IMR-90 (cell line): ENCODE measurements around the gene PLCL1. TPM values are rescaled to one million over a fixed set of nuclear protein-coding genes. Genes with fewer than 3 reads are reported as not detected.

ENCODE experiments used
- ATAC-seq: fragments of 200-7000 bp; cut with Tn5 transposase; 2 replicates; pipeline ENCODE4 v1.9.1; 2020; ENCODE audit warnings: low read depth, mild to moderate bottlenecking, moderate library complexity
- BruUV-seq: library from RNA; stranded (reverse); fragments of 400-500 nt; replicated peaks from 2 replicates; lab custom pipeline; 2021; lab: Mats Ljungman, UMichigan
- CTCF ChIA-PET: fragments of 300-600 bp; formaldehyde crosslinking; extraction: SDS; loops from one replicate; lab custom pipeline; 2021; ENCODE audit warnings: antibody characterized with exemption; lab: Yijun Ruan, JAX
- POLR2A ChIA-PET: fragments of 300-600 bp; sonication (Branson Sonifier 250); formaldehyde crosslinking; loops from one replicate; lab custom pipeline; 2022; ENCODE audit warnings: antibody characterized with exemption; ENCODE audit not compliant: unreplicated experiment; lab: Charles Lee
- DNase-seq: peaks from one replicate; pipeline ENCODE4 v3.0.0; 2013
- H2AFZ ChIP-seq: replicated peaks from 2 replicates; pipeline ENCODE3; 2013; ENCODE audit warnings: low read length, mild to moderate bottlenecking; ENCODE audit not compliant: poor library complexity
- H2AK5ac ChIP-seq: 2 replicates; pipeline ENCODE4 v1.6.1; 2013; ENCODE audit warnings: low read depth, low read length, inconsistent platforms
- H2AK9ac ChIP-seq: replicated peaks from 2 replicates; pipeline ENCODE3; 2013; ENCODE audit warnings: mild to moderate bottlenecking, low read depth, low read length, moderate library complexity; ENCODE audit not compliant: poor library complexity
- H2BK120ac ChIP-seq: 2 replicates; pipeline ENCODE4 v1.6.1; 2013; ENCODE audit warnings: low read depth, low read length, inconsistent platforms
- H2BK15ac ChIP-seq: 3 replicates; pipeline ENCODE4 v1.6.1; 2013; ENCODE audit warnings: low read depth, low read length, inconsistent platforms
- H2BK20ac ChIP-seq: 2 replicates; pipeline ENCODE4 v1.6.1; 2013; ENCODE audit warnings: low read depth, mild to moderate bottlenecking, inconsistent platforms, low read length, moderate library complexity
- H2BK5ac ChIP-seq: 2 replicates; pipeline ENCODE4 v1.6.1; 2013; ENCODE audit warnings: mild to moderate bottlenecking, low read depth, low read length, inconsistent platforms; ENCODE audit not compliant: poor library complexity, severe bottlenecking
- H3K14ac ChIP-seq: replicated peaks from 2 replicates; pipeline ENCODE4 v1.6.1; 2013; ENCODE audit warnings: low read depth, low read length, inconsistent platforms
- H3K18ac ChIP-seq: 2 replicates; pipeline ENCODE4 v1.6.1; 2013; ENCODE audit warnings: low read depth, low read length, control low read depth
- H3K23ac ChIP-seq: 2 replicates; pipeline ENCODE4 v1.6.1; 2013; ENCODE audit warnings: low read depth, low read length, inconsistent platforms
- H3K27ac ChIP-seq: 2 replicates; pipeline ENCODE4 v1.5.1; 2013; ENCODE audit warnings: mild to moderate bottlenecking, control low read depth, low read length; ENCODE audit not compliant: insufficient read depth
- H3K27me3 ChIP-seq: 2 replicates; pipeline ENCODE4 v1.6.1; 2013; ENCODE audit warnings: low read length; ENCODE audit not compliant: control insufficient read depth, insufficient read depth
- H3K36me3 ChIP-seq: 2 replicates; pipeline ENCODE4 v1.6.1; 2013; ENCODE audit warnings: low read length, mixed read lengths; ENCODE audit not compliant: control insufficient read depth, insufficient read depth
- H3K4ac ChIP-seq: 2 replicates; pipeline ENCODE4 v1.6.1; 2013; ENCODE audit warnings: low read depth, low read length, inconsistent platforms
- H3K4me1 ChIP-seq: 2 replicates; pipeline ENCODE4 v1.6.1; 2013; ENCODE audit warnings: low read length, mixed read lengths; ENCODE audit not compliant: control insufficient read depth, insufficient read depth
- H3K4me2 ChIP-seq: 2 replicates; pipeline ENCODE4 v1.6.1; 2013; ENCODE audit warnings: low read depth, mild to moderate bottlenecking, control low read depth, low read length, moderate library complexity
- H3K4me3 ChIP-seq: 2 replicates; pipeline ENCODE4 v1.5.1; 2013; ENCODE audit warnings: low read depth, mild to moderate bottlenecking, control low read depth, low read length, moderate library complexity; ENCODE audit not compliant: insufficient read depth
- H3K56ac ChIP-seq: 2 replicates; pipeline ENCODE4 v1.6.1; 2013; ENCODE audit warnings: low read length, inconsistent platforms; ENCODE audit not compliant: insufficient read depth; ENCODE audit errors: extremely low read depth
- H3K79me1 ChIP-seq, 2 experiments: 2 replicates each; pipeline ENCODE4 v1.6.1; 2013; ENCODE audit warnings: low read length in 2 of 2, inconsistent platforms in 1 of 2, low read depth in 1 of 2
- H3K9ac ChIP-seq: 2 replicates; pipeline ENCODE4 v1.6.1; 2013; ENCODE audit warnings: low read depth, low read length, control low read depth
- H3K9me1 ChIP-seq: 2 replicates; pipeline ENCODE4 v1.6.1; 2013; ENCODE audit warnings: low read length, inconsistent platforms; ENCODE audit not compliant: insufficient read depth
- H3K9me3 ChIP-seq: 2 replicates; pipeline ENCODE4 v1.6.1; 2013; ENCODE audit warnings: low read length; ENCODE audit not compliant: control insufficient read depth, insufficient read depth
- H4K20me1 ChIP-seq: 2 replicates; pipeline ENCODE4 v1.6.1; 2013; ENCODE audit warnings: low read length, inconsistent platforms; ENCODE audit not compliant: insufficient read depth
- H4K5ac ChIP-seq: 2 replicates; pipeline ENCODE4 v1.6.1; 2013; ENCODE audit warnings: mild to moderate bottlenecking, low read depth, low read length, control low read depth
- H4K8ac ChIP-seq, 2 experiments: 2 replicates each; pipeline ENCODE4 v1.6.1; 2013; ENCODE audit warnings: low read depth in 2 of 2, low read length in 2 of 2, control low read depth in 1 of 2, inconsistent platforms in 1 of 2
- H4K91ac ChIP-seq: 2 replicates; pipeline ENCODE4 v1.6.1; 2013; ENCODE audit warnings: low read depth, low read length, inconsistent platforms; ENCODE audit not compliant: insufficient read depth
- FOS ChIP-seq: fragments of 150-350 bp; IDR thresholded peaks from 2 replicates; pipeline ENCODE4 v1.6.1; 2016; ENCODE audit warnings: low read depth, low read length
- MAFK ChIP-seq: IDR thresholded peaks from 2 replicates; pipeline ENCODE4 v1.6.1; 2012; ENCODE audit warnings: low read depth, low read length, improper control_type of control experiment
- MXI1 ChIP-seq: IDR thresholded peaks from 2 replicates; pipeline ENCODE4 v1.6.1; 2012; ENCODE audit warnings: low read depth, mild to moderate bottlenecking, low read length, moderate library complexity, borderline replicate concordance
- RCOR1 ChIP-seq: IDR thresholded peaks from 2 replicates; pipeline ENCODE4 v1.6.1; 2012; ENCODE audit warnings: mild to moderate bottlenecking, low read length, improper control_type of control experiment; ENCODE audit not compliant: insufficient replicate concordance
- SMC3 ChIP-seq: fragments of 150-350 bp; IDR thresholded peaks from 2 replicates; pipeline ENCODE4 v1.6.1; 2016; ENCODE audit warnings: low read depth, mild to moderate bottlenecking, antibody characterized with exemption, low read length, moderate library complexity
- USF2 ChIP-seq: fragments of 150-350 bp; IDR thresholded peaks from 2 replicates; pipeline ENCODE4 v1.6.1; 2017; ENCODE audit warnings: mild to moderate bottlenecking, antibody characterized with exemption, low read length, low read depth
- WGBS, 2 experiments: methylation state at CpG; one replicate each; pipeline versions ENCODE4 v1.1.5 to v1.1.7; 2013; ENCODE audit warnings: missing lambda C conversion rate in 2 of 2; ENCODE audit not compliant: insufficient read length in 1 of 2; ENCODE audit errors: extremely low coverage in 2 of 2; 5-methylcytosine and 5-hydroxymethylcytosine counted together
- dilution Hi-C: fragments of 300-500 bp; cut with HindIII; formaldehyde crosslinking; loops from one replicate; pipeline ENCODE4 v1.14.3; 2018; ENCODE audit warnings: low sequenced_read_pairs; ENCODE audit not compliant: unreplicated experiment
- in situ Hi-C: fragments of 300-500 bp; cut with MboI; formaldehyde crosslinking; loops from 3 replicates; pipeline ENCODE4 v1.14.3; 2019; ENCODE audit warnings: low sequenced_read_pairs, inconsistent platforms, mixed read lengths
- intact Hi-C: fragments of 100-400 bp; cut with micrococcal nuclease; formaldehyde crosslinking; loops from 2 replicates; pipeline ENCODE4 v1.10.0; 2022
- polyA plus RNA-seq, 3 experiments: library from polyadenylated mRNA; depleted of rRNA; stranded (reverse); fragments of >200 nt; gene quantifications; 2 replicates each; pipeline ENCODE4 v1.2.3, GENCODE V29; 2012; ENCODE audit warnings: low replicate concordance in 1 of 3
- total RNA-seq: library from RNA; depleted of rRNA; stranded (reverse); fragments of >200 nt; gene quantifications from 2 replicates; pipeline ENCODE4 v1.2.3, GENCODE V29; 2012
- TF ChIP-seq, protein P1 (sequence below): conservative IDR thresholded peaks from 2 replicates; pipeline ENCODE4 v1.5.1; 2012; ENCODE audit warnings: mild to moderate bottlenecking, low read depth, low read length, improper control_type of control experiment

The PLCL1 gene
- total and polyA plus RNA-seq, 2 of the 4 experiments (the other 2 are of a cell fraction), result 0.14 to 0.18 TPM

GRCh38 chr2:198044777-198045176, 240.4 kb downstream of the PLCL1 start:
- H2BK20ac ChIP-seq, result no peak overlapping the region
- no peak overlapping the region for H3K4ac ChIP-seq
- intact Hi-C loops (no loop called here), in situ Hi-C loops (no loop called here), dilution Hi-C loops (no loop called here)
- H4K8ac ChIP-seq, result no peak overlapping the region
- no peak overlapping the region for H3K4me2 ChIP-seq
- no peaks in the 10 kb centered on the region for H3K79me1 ChIP-seq
- H3K27ac ChIP-seq, result no peak overlapping the region
- no peak overlapping the region for H4K91ac ChIP-seq
- no peak overlapping the region for H3K14ac ChIP-seq
- no peaks in the 10 kb centered on the region for H3K4me1 ChIP-seq
- H4K5ac ChIP-seq, result no peak overlapping the region
- no peaks in the 10 kb centered on the region for H3K9me1 ChIP-seq
- WGBS, 2 experiments, result no CpG with 5 or more reads among the region's 2 CpGs
- H3K23ac ChIP-seq, result no peak overlapping the region
- TF ChIP-seq USF2, result no peak
- TF ChIP-seq SMC3, result no peak
- TF ChIP-seq, protein P1, sequence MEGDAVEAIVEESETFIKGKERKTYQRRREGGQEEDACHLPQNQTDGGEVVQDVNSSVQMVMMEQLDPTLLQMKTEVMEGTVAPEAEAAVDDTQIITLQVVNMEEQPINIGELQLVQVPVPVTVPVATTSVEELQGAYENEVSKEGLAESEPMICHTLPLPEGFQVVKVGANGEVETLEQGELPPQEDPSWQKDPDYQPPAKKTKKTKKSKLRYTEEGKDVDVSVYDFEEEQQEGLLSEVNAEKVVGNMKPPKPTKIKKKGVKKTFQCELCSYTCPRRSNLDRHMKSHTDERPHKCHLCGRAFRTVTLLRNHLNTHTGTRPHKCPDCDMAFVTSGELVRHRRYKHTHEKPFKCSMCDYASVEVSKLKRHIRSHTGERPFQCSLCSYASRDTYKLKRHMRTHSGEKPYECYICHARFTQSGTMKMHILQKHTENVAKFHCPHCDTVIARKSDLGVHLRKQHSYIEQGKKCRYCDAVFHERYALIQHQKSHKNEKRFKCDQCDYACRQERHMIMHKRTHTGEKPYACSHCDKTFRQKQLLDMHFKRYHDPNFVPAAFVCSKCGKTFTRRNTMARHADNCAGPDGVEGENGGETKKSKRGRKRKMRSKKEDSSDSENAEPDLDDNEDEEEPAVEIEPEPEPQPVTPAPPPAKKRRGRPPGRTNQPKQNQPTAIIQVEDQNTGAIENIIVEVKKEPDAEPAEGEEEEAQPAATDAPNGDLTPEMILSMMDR, result no peak
- TF ChIP-seq FOS, result no peak
- no peak for TF ChIP-seq MAFK
- TF ChIP-seq RCOR1, result no peak
- TF ChIP-seq MXI1, result no peak
- ChIA-PET CTCF (no interaction called here), POLR2A (no interaction called here)
- H2AK5ac ChIP-seq, result no peak overlapping the region
- H2BK5ac ChIP-seq, result no peak overlapping the region
- H3K18ac ChIP-seq, result no peak overlapping the region
- no peak overlapping the region for H2AFZ ChIP-seq
- ATAC-seq, result no peak
- no peak for DNase-seq
- no peaks in the 10 kb centered on the region for H3K27me3 ChIP-seq
- no TSS peak for BruUV-seq
- H3K9ac ChIP-seq, result no peak overlapping the region
- no peak overlapping the region for H3K56ac ChIP-seq
- H3K4me3 ChIP-seq, result no peak overlapping the region
- no peak overlapping the region for H2BK15ac ChIP-seq
- H3K9me3 ChIP-seq, result no peaks in the 10 kb centered on the region
- H4K20me1 ChIP-seq, result no peaks in the 10 kb centered on the region
- no peak overlapping the region for H2AK9ac ChIP-seq
- no peaks in the 10 kb centered on the region for H3K36me3 ChIP-seq
- H2BK120ac ChIP-seq, result no peak overlapping the region
